Measurements from ENCODE around the gene CENPB.

CENPB gene

GRCh38 chr20:3788685-3789155, 2.2 kb upstream of the CENPB start:
- no peak for DNase-seq

GRCh38 chr20:3787324-3788014, 929 bp upstream of the CENPB start:
- peak; percentile 23 for DNase-seq

- DNase-seq = peak; percentile 38
Observed at GRCh38 chr20:3786126-3786484, 435 bp downstream of the CENPB start.

GRCh38 chr20:3785240-3786125, 1.1 kb downstream of the CENPB start:
- no peak for DNase-seq

DNA sequence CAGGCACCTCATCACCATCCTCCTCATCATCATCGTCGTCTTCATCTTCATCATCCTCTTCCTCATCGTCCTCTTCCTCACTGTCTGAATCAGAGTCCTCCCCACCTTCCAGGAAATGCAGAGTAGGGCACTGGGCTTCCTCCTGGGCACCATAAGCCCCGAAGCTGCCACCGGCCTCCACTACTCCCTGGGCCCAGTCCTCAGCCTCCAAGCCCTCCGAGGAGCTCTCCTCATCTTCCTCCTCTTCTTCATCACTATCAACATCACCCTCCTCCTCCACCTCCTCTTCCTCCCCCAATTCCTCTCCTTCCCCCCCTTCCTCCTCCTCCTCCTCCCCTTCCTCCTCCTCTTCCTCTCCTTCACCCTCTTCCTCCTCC, 1.7 kb downstream of the CENPB start:
- no peak for DNase-seq

- DNase-seq = no peak
Observed at GRCh38 chr20:3784216-3784853, 2.2 kb downstream of the CENPB start.

GRCh38 chr20:3783511-3784195, 2.9 kb downstream of the CENPB start:
- no peak for DNase-seq

DNA sequence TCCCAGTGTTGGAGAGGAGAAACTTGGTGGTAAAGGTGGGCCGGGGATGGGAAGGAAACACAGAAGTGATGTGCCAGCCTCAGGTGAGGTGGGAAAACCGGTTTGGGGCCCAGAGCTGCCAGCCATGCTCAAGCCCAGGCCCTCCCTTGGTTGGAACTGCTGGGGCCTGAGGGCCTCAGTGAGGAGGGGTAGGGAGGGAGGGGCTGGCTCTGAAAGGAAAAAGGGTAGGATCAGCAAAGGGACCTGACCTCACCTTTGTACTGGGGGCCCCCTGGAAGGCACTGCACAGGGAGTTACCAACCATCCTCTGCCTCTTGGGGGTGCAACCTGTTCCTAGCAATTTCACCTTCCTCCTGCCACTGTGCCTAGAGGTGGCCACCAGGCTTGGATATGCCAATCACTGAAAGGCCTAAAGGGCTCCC, 3.5 kb downstream of the CENPB start:
- DNase-seq = no peak

- DNase-seq = no peak
Observed at GRCh38 chr20:3782597-3782996, 3.9 kb downstream of the CENPB start.

DNA sequence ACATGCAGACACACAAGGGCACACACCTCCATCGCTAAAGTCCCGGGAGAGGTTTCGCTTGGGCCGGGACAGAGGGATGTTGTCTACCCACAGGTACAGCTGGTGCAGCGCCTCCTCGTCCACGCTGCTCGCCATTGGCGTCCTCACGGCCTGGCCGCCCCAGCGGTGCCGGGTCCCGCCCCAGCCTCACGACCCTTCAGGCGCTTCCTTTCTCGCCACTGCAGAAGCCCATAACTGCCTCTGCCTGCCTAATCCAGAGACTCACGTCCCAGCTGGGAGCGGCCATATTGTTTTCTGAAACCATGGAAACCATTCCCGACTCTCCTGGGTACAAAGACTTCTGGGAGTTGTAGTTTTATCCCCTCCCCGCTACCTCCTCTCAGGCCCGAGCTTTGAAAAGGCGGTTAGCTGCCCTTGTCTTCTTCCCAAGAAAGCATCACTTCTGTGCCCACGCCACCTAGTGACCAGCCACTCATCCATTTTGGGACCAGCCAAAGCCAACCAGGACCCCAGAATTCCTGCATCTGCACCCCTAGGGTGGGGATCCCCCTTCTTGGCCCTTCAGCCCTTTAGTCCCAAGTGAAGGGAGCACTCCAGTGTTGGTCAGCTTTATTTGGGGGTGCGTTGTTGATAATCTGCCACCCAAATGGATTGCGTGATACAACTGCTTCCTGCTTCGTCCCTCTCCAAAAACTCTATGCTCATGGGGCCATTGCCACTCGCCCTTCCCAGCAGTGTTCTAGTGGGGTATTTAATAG, 5.2 kb downstream of the CENPB start, which contains the start of gene SPEF1:
TSS of gene SPEF1 (minus strand) at position 296 of the 758 bp plus-strand sequence. CDS start at position 135, 161 bp downstream.
- peak; percentile 94 for DNase-seq

DNA sequence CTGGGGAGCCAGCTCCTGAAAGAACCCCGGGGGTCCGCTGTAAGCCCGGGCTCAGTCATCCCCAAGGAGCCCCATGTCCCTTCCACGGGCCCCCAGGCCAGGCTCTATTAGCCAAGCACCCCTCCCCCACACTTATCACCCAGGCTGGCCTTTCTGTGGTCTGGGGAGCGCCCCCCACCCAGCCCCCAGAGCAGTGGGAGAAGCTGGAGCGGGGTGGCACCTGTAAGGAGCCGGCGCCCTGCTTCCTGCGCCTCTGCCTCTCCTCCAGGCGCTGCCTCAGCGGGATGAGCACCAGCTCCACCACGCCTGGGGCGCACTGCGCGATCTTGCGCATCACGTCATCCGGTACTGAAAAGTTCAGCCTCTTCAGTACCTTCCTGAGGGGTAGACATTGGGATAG, 7.6 kb downstream of the CENPB start:
- DNase-seq = no peak

DNA sequence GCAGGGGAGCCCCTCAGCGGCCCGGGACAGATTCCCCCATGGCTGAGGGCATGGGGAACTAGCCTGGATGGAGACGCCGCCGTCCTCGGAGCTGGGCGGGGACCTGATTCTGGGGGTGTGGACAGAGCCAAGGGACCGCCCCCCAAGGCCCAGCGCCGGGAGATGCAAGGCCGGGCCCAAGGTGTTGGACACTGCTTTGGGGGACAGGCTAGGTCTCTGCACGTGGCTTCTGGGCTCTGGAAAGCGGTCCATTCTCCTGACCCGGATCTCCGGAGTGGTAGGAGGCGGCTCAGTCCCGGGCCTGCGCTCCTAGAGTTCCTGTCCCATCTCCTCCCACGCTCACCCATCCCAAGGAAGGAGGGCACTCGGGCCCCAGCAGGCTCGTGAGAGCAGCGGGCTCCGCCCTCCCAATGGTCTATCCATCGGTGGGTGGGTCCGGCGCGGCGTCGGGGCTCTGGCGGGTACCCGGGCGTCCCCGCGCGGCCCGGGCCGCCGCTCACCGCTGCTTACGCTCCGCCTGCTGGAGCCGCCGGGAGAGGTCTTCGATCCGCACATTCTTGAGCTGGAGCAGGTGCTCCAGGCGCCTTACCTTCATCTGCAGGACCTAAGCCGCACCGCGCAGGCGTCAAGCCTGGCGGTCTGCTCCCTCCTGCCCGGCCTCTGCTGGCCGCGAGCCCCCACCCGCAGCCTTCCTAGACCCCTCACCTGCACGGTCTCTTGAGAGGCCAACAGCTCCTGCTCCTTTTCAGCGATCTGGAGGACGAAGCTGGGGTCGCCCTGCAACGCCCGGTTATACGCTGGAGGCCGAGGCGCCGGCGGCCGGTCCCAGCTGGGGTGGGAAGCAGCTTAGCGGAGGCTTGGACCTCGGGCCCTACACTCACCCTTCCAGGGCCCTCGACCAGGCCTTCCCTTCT, 8.6 kb downstream of the CENPB start:
- peak; percentile 28 for DNase-seq

- no peak for DNase-seq
Observed at GRCh38 chr20:3777381-3777715, 9.2 kb downstream of the CENPB start.

- no peak for DNase-seq
Observed at GRCh38 chr20:3775457-3776108, 11.0 kb downstream of the CENPB start.

- DNase-seq = no peak
Observed at GRCh38 chr20:3771552-3772058, 14.9 kb downstream of the CENPB start.

DNA sequence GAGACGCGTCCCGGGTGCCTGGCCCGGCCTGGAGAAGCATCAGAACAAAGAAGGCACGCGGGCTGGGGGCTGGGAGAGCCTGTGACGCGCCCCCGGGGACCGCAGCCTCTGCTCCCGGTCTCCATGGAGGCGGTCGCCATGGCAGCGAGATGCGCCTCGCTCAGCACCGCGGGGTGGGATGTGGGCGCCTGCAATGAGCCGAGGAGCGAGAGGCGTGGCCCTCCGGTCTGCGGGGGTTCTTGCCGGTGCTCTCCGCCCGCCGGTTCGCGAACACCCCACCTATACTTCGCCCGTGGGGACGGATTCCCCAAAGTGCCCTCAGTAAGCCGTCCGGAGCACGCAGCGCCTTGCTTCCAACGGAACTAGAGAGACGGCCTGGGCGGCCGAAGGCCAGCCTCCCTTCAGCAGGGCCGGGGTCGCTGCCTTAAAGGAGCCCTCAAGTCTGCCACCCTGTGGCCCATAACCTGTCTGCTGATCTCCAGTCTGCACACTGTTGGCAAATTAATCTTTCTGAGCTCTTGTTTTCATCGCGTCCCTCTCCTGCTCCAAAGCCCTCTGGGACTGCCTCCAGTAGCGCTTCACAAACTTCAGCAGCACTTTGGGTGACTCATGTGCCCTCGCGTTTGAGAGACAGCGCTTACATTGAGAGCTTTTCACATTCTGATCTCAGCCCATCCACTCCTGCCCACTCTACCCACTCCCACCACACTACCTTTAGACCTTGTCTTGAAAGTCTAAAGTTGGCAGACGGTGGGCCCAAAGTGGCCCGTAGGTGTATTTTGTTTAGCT, 18.0 kb downstream of the CENPB start:
- DNase-seq = peak; percentile 87

DNA sequence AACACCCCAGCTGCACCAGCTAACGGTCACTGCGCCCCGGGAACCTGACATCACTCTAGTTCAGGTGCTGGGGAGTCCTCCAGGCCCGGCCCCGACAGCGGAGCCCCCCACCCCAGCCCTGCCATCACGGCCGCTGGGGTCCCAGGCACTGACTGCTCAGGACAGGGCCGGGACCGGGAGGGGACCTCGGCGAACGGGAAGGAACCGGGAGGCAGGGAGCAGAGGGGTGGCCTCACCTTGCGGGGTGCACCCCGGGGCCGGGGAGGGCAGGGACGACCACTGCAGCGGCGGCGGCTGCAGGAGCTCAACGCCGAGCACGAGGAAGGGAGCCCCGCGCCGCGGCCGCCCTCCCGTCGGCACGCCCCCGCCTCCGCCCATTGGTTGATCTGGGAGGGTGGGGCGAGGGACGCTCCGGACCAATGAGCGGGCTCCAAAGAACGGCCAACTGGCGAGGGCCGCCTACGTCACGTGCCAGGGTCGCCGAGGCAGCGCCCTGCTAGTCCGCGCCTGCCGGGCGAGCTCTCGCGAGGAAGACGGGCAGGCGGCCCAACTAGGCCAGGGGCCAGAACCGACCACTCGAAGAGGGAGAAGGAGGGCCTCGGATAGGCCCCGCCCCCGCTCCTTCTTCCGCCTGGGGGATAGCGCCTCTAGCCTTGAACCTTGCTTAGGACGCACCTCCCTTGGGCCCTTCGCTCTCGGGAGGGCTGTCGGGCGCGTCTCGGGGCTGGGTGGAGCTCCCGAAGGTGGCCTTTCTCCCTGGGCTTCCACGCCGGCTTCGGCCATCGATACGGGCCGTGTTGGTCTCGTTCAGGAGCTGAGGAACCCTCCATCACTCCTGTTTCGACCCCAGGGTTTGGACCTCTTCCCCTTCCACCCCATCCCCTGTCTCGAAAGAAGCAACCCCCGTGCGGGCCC, 18.9 kb downstream of the CENPB start, which contains the start of gene ADISSP:
TSS of gene ADISSP (minus strand) at position 327 of the 915 bp plus-strand sequence. CDS start 7,653 bp downstream, outside the sequence.
- peak; percentile 98 for DNase-seq

DNA sequence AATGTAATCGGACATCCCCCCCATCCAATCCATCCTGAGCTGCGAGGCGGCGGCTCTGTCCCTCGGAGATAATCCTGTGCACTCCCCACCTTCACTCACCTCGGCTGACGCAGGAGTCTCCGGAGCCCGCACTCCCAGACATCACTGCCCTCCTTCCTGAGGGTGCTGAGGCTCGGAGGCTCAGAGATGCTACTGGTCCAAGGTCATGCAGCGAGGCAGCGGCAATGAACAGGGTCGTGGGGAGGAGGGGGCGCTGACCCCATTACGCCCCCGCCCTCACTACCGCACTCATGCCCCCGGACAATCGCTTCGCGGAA, 19.5 kb downstream of the CENPB start:
- no peak for DNase-seq

Data from fibroblast of upper back skin (primary cell).